SK-N-SH treated with all-trans-retinoic acid at 6 μM for 48 hours (cell line): Measurements from ENCODE around the gene RAET1E.

Experiments used
- ATAC-seq: fragments of 200-7000 bp; cut with Tn5 transposase; 3 replicates; pipeline ENCODE4 v1.9.1; 2020; ENCODE audit warnings: mild to moderate bottlenecking, moderate library complexity
- BACH2 ChIP-seq: fragments of 250-450 bp; sonication (Bioruptor Pico); IDR thresholded peaks from 2 replicates; pipeline ENCODE4 v1.9.0; 2021; ENCODE audit warnings: mild to moderate bottlenecking, borderline replicate concordance
- CREB5 ChIP-seq: fragments of 250-450 bp; sonication (Bioruptor Pico); IDR thresholded peaks from 2 replicates; pipeline ENCODE4 v1.5.1; 2020; ENCODE audit warnings: low read depth, mild to moderate bottlenecking, moderate library complexity
- CSDC2 ChIP-seq: fragments of 250-450 bp; sonication (Bioruptor Pico); IDR thresholded peaks from 2 replicates; pipeline ENCODE4 v1.5.0; 2020; ENCODE audit warnings: mild to moderate bottlenecking, moderate library complexity
- CSRNP3 ChIP-seq: fragments of 250-450 bp; sonication (Bioruptor Pico); IDR thresholded peaks from 2 replicates; pipeline ENCODE4 v1.5.1; 2021; ENCODE audit warnings: mild to moderate bottlenecking, moderate library complexity
- GLIS3 ChIP-seq: fragments of 250-450 bp; sonication (Bioruptor Pico); IDR thresholded peaks from 2 replicates; pipeline ENCODE4 v1.5.0; 2020; ENCODE audit warnings: mild to moderate bottlenecking, moderate library complexity
- OSR1 ChIP-seq: fragments of 250-450 bp; sonication (Bioruptor Pico); IDR thresholded peaks from 2 replicates; pipeline ENCODE4 v1.8.0; 2022; ENCODE audit warnings: moderate library complexity, mild to moderate bottlenecking, inconsistent platforms
- POU6F1 ChIP-seq: fragments of 250-450 bp; sonication (Bioruptor Pico); IDR thresholded peaks from 2 replicates; pipeline ENCODE4 v1.8.0; 2021; ENCODE audit warnings: low read depth, mild to moderate bottlenecking, moderate library complexity, borderline replicate concordance
- RARB ChIP-seq: fragments of 250-450 bp; sonication (Bioruptor Pico); IDR thresholded peaks from 2 replicates; pipeline ENCODE4 v1.8.0; 2021; ENCODE audit warnings: mild to moderate bottlenecking, moderate library complexity
- SNAI2 ChIP-seq: fragments of 250-450 bp; sonication (Bioruptor Pico); IDR thresholded peaks from 2 replicates; pipeline ENCODE4 v1.5.0; 2020; ENCODE audit warnings: mild to moderate bottlenecking, moderate library complexity
- TCF4 ChIP-seq: fragments of 250-450 bp; sonication (Bioruptor Pico); IDR thresholded peaks from 2 replicates; pipeline ENCODE4 v1.8.0; 2021; ENCODE audit warnings: mild to moderate bottlenecking, moderate library complexity, borderline replicate concordance
- TSHZ2 ChIP-seq: fragments of 250-450 bp; sonication (Bioruptor Pico); IDR thresholded peaks from 2 replicates; pipeline ENCODE4 v1.5.0; 2020; ENCODE audit warnings: mild to moderate bottlenecking, moderate library complexity
- ZC3H10 ChIP-seq: fragments of 250-450 bp; sonication (Bioruptor Pico); IDR thresholded peaks from 2 replicates; pipeline ENCODE4 v1.5.1; 2021; ENCODE audit warnings: mild to moderate bottlenecking, moderate library complexity
- ZFP3 ChIP-seq: fragments of 250-450 bp; sonication (Bioruptor Pico); IDR thresholded peaks from 2 replicates; pipeline ENCODE4 v1.5.0; 2020; ENCODE audit warnings: mild to moderate bottlenecking, moderate library complexity
- ZFP30 ChIP-seq: fragments of 450-650 bp; formaldehyde crosslinking; IDR thresholded peaks from 2 replicates; pipeline ENCODE4 v1.5.0; 2022; ENCODE audit warnings: mild to moderate bottlenecking, moderate library complexity
- ZNF565 ChIP-seq: fragments of 450-650 bp; formaldehyde crosslinking; conservative IDR thresholded peaks from 2 replicates; pipeline ENCODE4 v1.5.0; 2020; ENCODE audit warnings: low read depth, mild to moderate bottlenecking, moderate library complexity
- ZNF70 ChIP-seq: fragments of 450-650 bp; formaldehyde crosslinking; IDR thresholded peaks from 2 replicates; pipeline ENCODE4 v1.5.0; 2020; ENCODE audit warnings: mild to moderate bottlenecking, moderate library complexity
- ZNF8 ChIP-seq: fragments of 450-650 bp; formaldehyde crosslinking; IDR thresholded peaks from 2 replicates; pipeline ENCODE4 v1.5.0; 2020; ENCODE audit warnings: mild to moderate bottlenecking, moderate library complexity

The RAET1E gene

GRCh38 chr6:149942461-149942829 lies 44.5 kb upstream of the RAET1E start (continued):
- TF ChIP-seq TCF4 (CRISPR knock-in tag) = no peak
- TF ChIP-seq ZNF70 = no peak
- no peak for TF ChIP-seq ZFP3 (CRISPR knock-in tag)
- no peak for TF ChIP-seq SNAI2 (CRISPR knock-in tag)
- TF ChIP-seq GLIS3 (CRISPR knock-in tag) = no peak

- ATAC-seq = peak; percentile 89
These were observed 43.9 kb upstream of the RAET1E start, which contains the start of gene ULBP2 for GRCh38 chr6:149941583-149942460. TSS of gene ULBP2 (plus strand) at chr6:149942014. CDS start at chr6:149942073, 59 bp downstream.

GRCh38 chr6:149940672-149940982 lies 42.7 kb upstream of the RAET1E start:
- no peak for ATAC-seq
- TF ChIP-seq TSHZ2 = no peak
- no peak for TF ChIP-seq CSDC2 (CRISPR knock-in tag)
- no peak for TF ChIP-seq OSR1 (CRISPR knock-in tag)
- TF ChIP-seq CREB5 (CRISPR knock-in tag) = no peak
- no peak for TF ChIP-seq ZFP30 (CRISPR knock-in tag)
- no peak for TF ChIP-seq POU6F1 (CRISPR knock-in tag)
- TF ChIP-seq RARB = no peak
- TF ChIP-seq CSRNP3 (CRISPR knock-in tag) = no peak
- no peak for TF ChIP-seq SNAI2 (CRISPR knock-in tag)
- TF ChIP-seq BACH2 = no peak
- no peak for TF ChIP-seq ZNF8 (CRISPR knock-in tag)
- TF ChIP-seq, all 23 proteins: peak for 0

More at GRCh38 chr6:149941583-149942460, 43.9 kb upstream of the RAET1E start, which contains the start of gene ULBP2:
- TF ChIP-seq ZC3H10 (CRISPR knock-in tag) (no peak), ZFP30 (CRISPR knock-in tag) (no peak), TSHZ2 (no peak), RARB (no peak)

GRCh38 chr6:149939909-149940671 lies 42.2 kb upstream of the RAET1E start:
- no peak for ATAC-seq
- TF ChIP-seq CREB5 (CRISPR knock-in tag) = no peak
- no peak for TF ChIP-seq SNAI2 (CRISPR knock-in tag)
- no peak for TF ChIP-seq TSHZ2
- TF ChIP-seq BACH2 = no peak
- TF ChIP-seq ZNF565 (CRISPR knock-in tag) = no peak
- TF ChIP-seq OSR1 (CRISPR knock-in tag) = no peak
